Pancreas (tissue), 10 donors: ENCODE data around the gene MBD3. TPM values are rescaled to one million over a fixed set of nuclear protein-coding genes. Genes with fewer than 3 reads are reported as not detected.

Experiments
- ATAC-seq, 4 donors: fragments of 200-7000 bp; cut with Tn5 transposase; one replicate each; pipeline versions ENCODE4 v1.8.0 to v1.9.1; 2020; ENCODE audit warnings: mild to moderate bottlenecking in 4 of 4, moderate library complexity in 4 of 4
- DNase-seq, 6 donors: peaks; one replicate each; pipeline ENCODE4 v3.0.0-alpha.2; 2020
- FAIRE-seq: peaks from 2 replicates; lab custom pipeline; 2012; peaks lifted over from hg19 to GRCh38; lab: Jason Lieb, UNC
- H3K27ac ChIP-seq, 4 donors: fragments of 200-600 bp; sonication (generic); 1 replicate in 3 of 4; 2 replicates in 1 of 4; pipeline versions ENCODE4 v1.5.0 to v1.8.0; 2020
- H3K27me3 ChIP-seq, 4 donors: fragments of 200-600 bp; one replicate each; pipeline ENCODE4 v1.8.0; 2021
- H3K36me3 ChIP-seq, 3 donors: fragments of 200-600 bp; sonication (generic) in 1 of 3; one replicate each; pipeline versions ENCODE4 v1.5.0 to v1.8.0; 2020 to 2021
- H3K4me1 ChIP-seq, 3 donors: fragments of 200-600 bp; one replicate each; pipeline ENCODE4 v1.8.0; 2021
- H3K4me3 ChIP-seq, 4 donors: fragments of 200-600 bp; sonication (generic) in 2 of 4; one replicate each; pipeline versions ENCODE4 v1.5.0 to v1.8.0; 2020 to 2021
- H3K9me3 ChIP-seq, 4 donors: fragments of 200-600 bp; one replicate each; pipeline ENCODE4 v1.8.0; 2021
- CTCF ChIP-seq, 4 donors: fragments of 200-600 bp; sonication (generic) in 3 of 4; IDR thresholded peaks; one replicate each; pipeline versions ENCODE4 v1.5.0 to v1.8.0; 2021; ENCODE audit warnings: antibody characterized with exemption in 4 of 4
- WGBS, 2 donors: extraction: QIAGEN DNeasy Blood & Tissue Kit; methylation state at CpG; one replicate each; pipeline ENCODE4 v1.1.7; 2013; 5-methylcytosine and 5-hydroxymethylcytosine counted together
- intact Hi-C, 3 donors: fragments of 100-400 bp; cut with DNase I; formaldehyde crosslinking; loops; one replicate each; pipeline versions ENCODE4 v1.11.1 to v1.14.2; 2022
- polyA plus RNA-seq, 2 donors: library from polyadenylated mRNA; stranded (reverse); fragments of 200-250 nt; gene quantifications; one replicate each; pipeline ENCODE4 v1.2.3, GENCODE V29; 2013
- total RNA-seq, 6 donors: library from RNA; stranded (reverse); fragmentation: NEBNext Ultra II Directional in 4 of 6; extraction: Animal tissue kit (Norgen Biotek cat#: 25700) in 4 of 6; gene quantifications; one replicate each; pipeline versions ENCODE4 v1.2.1 to v1.2.4, GENCODE V29; 2021 to 2023
- donor health status: healthy with polysubstance abuse.
- donor health status: DM: no; HTN: no; CAD: no; lungs with moderate emphysema.
- donor health status: DM: no; HTN: no; CAD: no.
- donor health status: control.
- donor health status: control.
- donor health status: Bipolar disorder and iron deficiency.
- donor health status: DM: yes; HTN: yes; CAD: no.
- donor health status: DM: no; HTN: no; CAD: no.
- donor health status: DM: no; HTN: no; CAD: no.
- donor health status: DM: yes; HTN: yes; CAD: no.

MBD3 gene
- total and polyA plus RNA-seq, 8 donors: 17.4 to 113 (median 30.2) TPM

- intact Hi-C loops: no loop called here
- 89 to 95% methylated on average over 13 of the region's 13 CpGs for WGBS, 2 donors
- FAIRE-seq (no peak), DNase-seq (no peak), ATAC-seq (no peak)
- Histone ChIP-seq H3K27me3 (no peaks in the 10 kb centered on the region), H3K4me3 (no peak overlapping the region), H3K9me3 (no peaks in the 10 kb centered on the region), H3K27ac (no peak overlapping the region), H3K36me3 (no peaks in the 10 kb centered on the region), H3K4me1 (peaks cover 0 to 4% (median 4%) of the 10 kb centered on the region in 3 donors)
- no peak for TF ChIP-seq CTCF (IDR thresholded peaks at IDR 0.05)
Measured at GRCh38 chr19:1570836-1571235, 21.8 kb downstream of the MBD3 start.

- no peaks in the 10 kb centered on the region for H3K27me3 ChIP-seq
Measured at GRCh38 chr19:1569997-1570396, 22.7 kb downstream of the MBD3 start.

GRCh38 chr19:1568320-1569019, 24.2 kb downstream of the MBD3 start, which contains the start of gene MEX3D:
TSS of gene MEX3D (minus strand) at chr19:1568325. CDS start at chr19:1568058, 267 bp downstream.
- Histone ChIP-seq H3K4me3 (peak within 1 kb of the TSS; percentile 40 to 67 (median 66)), H3K36me3 (no peaks in the 10 kb centered on the region), H3K9me3 (no peaks in the 10 kb centered on the region), H3K4me1 (peaks cover 0 to 4% (median 4%) of the 10 kb centered on the region in 3 donors), H3K27ac (peak within 1 kb of the TSS; percentile 43 to 83 (median 74)), H3K27me3 (no peaks in the 10 kb centered on the region)
- no peak for FAIRE-seq
- TF ChIP-seq CTCF (IDR thresholded peaks at IDR 0.05): no peak
- DNase-seq: peak; percentile 57 to 94 (median 84)
- intact Hi-C loops: loop anchor here in 1 of 3 donors (10.0 kb wide), 1 partner anchor 86 kb away; the partner anchor contains the start of gene TCF3
- ATAC-seq: peak; percentile 86 to 90 (median 88)
- 7 to 14% methylated on average over 30 to 63 of the region's 63 CpGs for WGBS, 2 donors

More at GRCh38 chr19:1569997-1570396, 22.7 kb downstream of the MBD3 start:
- H3K36me3 ChIP-seq: no peaks in the 10 kb centered on the region
- no peak for FAIRE-seq
- TF ChIP-seq CTCF (IDR thresholded peaks at IDR 0.05): no peak
- WGBS, 2 donors: 76 to 82% methylated on average over 4 of the region's 4 CpGs
- no peak for DNase-seq
- H3K4me3 ChIP-seq: no peak overlapping the region
- H3K4me1 ChIP-seq: peaks cover 0 to 4% (median 4%) of the 10 kb centered on the region in 3 donors
- H3K9me3 ChIP-seq: no peaks in the 10 kb centered on the region
- intact Hi-C loops: loop anchor here in 1 of 3 donors (10.0 kb wide), 1 partner anchor 85 kb away; the partner anchor contains the start of gene TCF3
- no peak overlapping the region for H3K27ac ChIP-seq
- no peak for ATAC-seq

- Histone ChIP-seq H3K27me3 (no peaks in the 10 kb centered on the region), H3K4me3 (peak overlapping the region in 1 of 4 donors; percentile 67), H3K4me1 (peaks cover 0 to 4% (median 4%) of the 10 kb centered on the region in 3 donors), H3K9me3 (no peaks in the 10 kb centered on the region), H3K27ac (no peak overlapping the region), H3K36me3 (no peaks in the 10 kb centered on the region)
- FAIRE-seq (no peak), ATAC-seq (no peak), DNase-seq (no peak)
- no peak for TF ChIP-seq CTCF (IDR thresholded peaks at IDR 0.05)
- intact Hi-C loops: loop anchor here in 1 of 3 donors (10.0 kb wide), 1 partner anchor 87 kb away; the partner anchor contains the start of gene TCF3
- WGBS, 2 donors: 1% methylated on average over 67 of the region's 73 CpGs; no CpG with 5 or more reads in 1 of the 2 donors
Measured at GRCh38 chr19:1567848-1568227, 24.8 kb downstream of the MBD3 start.
